Stomach (tissue), 9 donors: ENCODE measurements around the gene METRN. TPM values are rescaled to one million over a fixed set of nuclear protein-coding genes. Genes with fewer than 3 reads are reported as not detected.
A peak's percentile ranks its signal among the peaks of the same experiment; 100 is the strongest.
"Not testable (repeated sequence)": the region's sequence is repeated elsewhere in the genome, so short reads cannot be mapped to it uniquely, and the experiment has no call there.

Source experiments
- DNase-seq, 2 donors: peaks; one replicate each; pipeline versions ENCODE4 v3.0.0 to v3.0.0-alpha.2; 2013 to 2019
- H3K27ac ChIP-seq, 5 donors: fragments of 200-600 bp in 4 of 5; sonication (generic) in 4 of 5; one replicate each; pipeline ENCODE4 v1.5.1; 2013 to 2019; ENCODE audit warnings: mild to moderate bottlenecking in 1 of 5, moderate library complexity in 1 of 5
- H3K27me3 ChIP-seq, 3 donors: fragments of 200-600 bp; sonication (generic); one replicate each; pipeline ENCODE4 v1.5.1; 2017 to 2019; ENCODE audit warnings: mixed run types in 1 of 3
- H3K36me3 ChIP-seq, 4 donors: fragments of 200-600 bp; sonication (generic); 1 replicate in 3 of 4; 2 replicates in 1 of 4; pipeline ENCODE4 v1.5.1; 2016 to 2019
- H3K4me1 ChIP-seq, 4 donors: fragments of 200-600 bp; sonication (generic); one replicate each; pipeline ENCODE4 v1.5.1; 2016 to 2019
- H3K4me3 ChIP-seq, 4 donors: fragments of 200-600 bp; sonication (generic) in 3 of 4; one replicate each; pipeline ENCODE4 v1.5.1; 2016 to 2019; ENCODE audit warnings: mild to moderate bottlenecking in 1 of 4
- H3K9me3 ChIP-seq, 4 donors: fragments of 200-600 bp; sonication (generic); one replicate each; pipeline ENCODE4 v1.5.1; 2016 to 2019
- EP300 ChIP-seq: sonication (generic); formaldehyde crosslinking; IDR thresholded peaks from one replicate; pipeline ENCODE4 v1.6.1; 2017; ENCODE audit warnings: antibody characterized with exemption
- POLR2A ChIP-seq, 4 donors: fragments of 450-650 bp; IDR thresholded peaks; one replicate each; pipeline ENCODE4 v1.6.1; 2016; ENCODE audit warnings: antibody characterized with exemption in 4 of 4, control low read depth in 2 of 4, mild to moderate bottlenecking in 1 of 4, moderate library complexity in 1 of 4
- POLR2AphosphoS5 ChIP-seq, 3 donors: sonication (generic); formaldehyde crosslinking; IDR thresholded peaks; one replicate each; pipeline ENCODE4 v1.6.1; 2016; ENCODE audit warnings: antibody characterized with exemption in 3 of 3
- WGBS, 5 donors: extraction: QIAGEN DNeasy Blood & Tissue Kit in 3 of 5; methylation state at CpG; one replicate each; pipeline versions ENCODE4 v1.1.5 to v1.1.7; 2013 to 2018; 5-methylcytosine and 5-hydroxymethylcytosine counted together
- intact Hi-C: fragments of 100-400 bp; cut with DNase I; formaldehyde crosslinking; loops from one replicate; pipeline ENCODE4 v1.15.1; 2023; ENCODE audit warnings: low total_unique reads
- polyA plus RNA-seq, 3 donors: library from polyadenylated mRNA; stranded (reverse); fragments of 200-250 nt; gene quantifications; one replicate each; pipeline ENCODE4 v1.2.3, GENCODE V29; 2013
- total RNA-seq, 5 donors: library from RNA; depleted of rRNA; stranded (reverse); fragments of >200 nt; gene quantifications; one replicate each; pipeline versions ENCODE4 v1.1.0 to v1.2.3, GENCODE V29; 2014 to 2016
- TF ChIP-seq, protein P1 (sequence below), 7 experiments: fragments of 450-650 bp in 4 of 7; fragments of 200-600 bp in 3 of 7; sonication (generic) in 3 of 7; IDR thresholded peaks; one replicate each; pipeline ENCODE4 v1.5.1; 2016 to 2019; ENCODE audit warnings: antibody characterized with exemption in 7 of 7, control low read depth in 2 of 7, mild to moderate bottlenecking in 1 of 7
- donor health status: healthy with polysubstance abuse.
- donor health status: Bipolar disorder and iron deficiency.
- donor health status: healthy.

METRN gene
- total and polyA plus RNA-seq, 8 donors = 7.1 to 79.7 (median 34.4) TPM

DNA sequence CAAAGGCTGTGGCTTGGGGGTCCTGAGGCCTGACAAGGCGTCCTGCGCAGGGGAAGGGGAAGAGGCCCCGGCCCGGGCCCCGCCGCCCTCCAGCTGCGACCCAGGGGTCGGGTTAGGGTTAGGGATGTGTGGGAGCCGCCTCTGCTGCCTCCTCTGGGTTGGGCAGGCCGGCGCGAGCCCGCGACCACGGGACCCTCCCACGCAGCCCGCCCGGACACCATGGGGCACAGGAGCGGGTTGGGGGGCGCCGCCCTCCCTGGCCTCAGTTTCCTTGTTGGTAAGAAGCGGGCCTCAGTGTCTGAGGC, 25.5 kb downstream of the METRN start:
- WGBS, 5 donors = 0 to 1% (median 1%) methylated on average over 14 to 22 of the region's 22 CpGs; no CpG with 5 or more reads in 1 of the 5 donors
- peaks cover 10 to 28% (median 20%) of the 10 kb centered on the region in 4 donors for H3K4me1 ChIP-seq
- intact Hi-C loops = no loop called here
- H3K4me3 ChIP-seq = peak overlapping the region; percentile 77 to 97 (median 92)
- no peak for DNase-seq
- H3K36me3 ChIP-seq = peaks cover 26 to 40% (median 35%) of the 10 kb centered on the region in 4 donors
- peaks cover 0 to 33% (median 0%) of the 10 kb centered on the region in 3 donors for H3K27me3 ChIP-seq
- no peak for TF ChIP-seq POLR2A (IDR thresholded peaks at IDR 0.05)
- peak overlapping the region; percentile 65 to 87 (median 84) for H3K27ac ChIP-seq
- no peaks in the 10 kb centered on the region for H3K9me3 ChIP-seq

DNA sequence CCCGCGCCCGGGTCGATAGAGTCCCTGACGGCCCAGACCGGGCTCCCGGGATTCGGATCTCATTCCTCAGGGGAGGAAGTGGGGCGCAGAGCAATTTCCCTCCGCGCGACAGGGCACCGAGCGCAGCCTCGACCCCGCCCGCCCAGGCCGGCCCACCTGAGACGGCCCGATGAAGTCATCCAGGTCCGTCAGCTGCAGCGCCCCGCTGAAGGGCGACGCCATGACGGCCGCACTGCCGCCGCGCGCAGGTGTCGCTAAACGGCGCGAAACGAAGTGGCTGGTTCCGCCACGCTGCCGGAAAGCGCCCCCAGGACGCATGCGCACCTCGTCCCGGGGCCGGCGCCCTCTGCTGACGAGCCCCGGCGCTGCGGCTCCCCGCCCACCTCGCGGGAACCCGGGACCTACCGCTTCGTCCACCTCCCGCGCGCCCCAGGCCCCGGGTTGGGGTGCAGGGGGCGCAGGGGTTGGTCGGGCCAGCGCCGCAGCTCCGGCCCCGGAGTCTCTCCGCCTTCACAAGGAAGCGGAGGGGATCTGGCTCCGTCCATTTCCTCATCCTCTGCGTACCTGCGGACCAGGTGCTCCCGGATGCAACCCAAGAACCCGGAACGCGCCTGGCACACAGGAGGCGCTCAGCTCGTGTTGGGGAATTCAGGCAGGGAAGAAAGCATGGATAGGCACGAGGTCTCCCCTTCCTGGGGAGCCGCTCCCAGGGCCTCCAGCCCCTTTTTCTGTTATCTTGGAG, 26.0 kb downstream of the METRN start, which contains the start of gene CIAO3:
Gene CIAO3, minus strand, starts transcription at position 234 of the 742 bp plus-strand sequence. Its CDS starts 12 bp downstream, at position 222.
- Histone ChIP-seq H3K36me3 (peaks cover 21 to 35% (median 29%) of the 10 kb centered on the region in 4 donors), H3K4me1 (peaks cover 10 to 28% (median 20%) of the 10 kb centered on the region in 4 donors), H3K27me3 (peaks cover 0 to 33% (median 0%) of the 10 kb centered on the region in 3 donors), H3K27ac (peak within 1 kb of the TSS; percentile 81 to 90 (median 85)), H3K4me3 (peak within 1 kb of the TSS; percentile 77 to 97 (median 92)), H3K9me3 (no peaks in the 10 kb centered on the region)
- TF ChIP-seq POLR2AphosphoS5 (IDR thresholded peaks at IDR 0.05) (peak; percentile 99), EP300 (no peak), POLR2A (IDR thresholded peaks at IDR 0.05) (peak in 1 of 4 donors; percentile 26)
- TF ChIP-seq, protein P1, sequence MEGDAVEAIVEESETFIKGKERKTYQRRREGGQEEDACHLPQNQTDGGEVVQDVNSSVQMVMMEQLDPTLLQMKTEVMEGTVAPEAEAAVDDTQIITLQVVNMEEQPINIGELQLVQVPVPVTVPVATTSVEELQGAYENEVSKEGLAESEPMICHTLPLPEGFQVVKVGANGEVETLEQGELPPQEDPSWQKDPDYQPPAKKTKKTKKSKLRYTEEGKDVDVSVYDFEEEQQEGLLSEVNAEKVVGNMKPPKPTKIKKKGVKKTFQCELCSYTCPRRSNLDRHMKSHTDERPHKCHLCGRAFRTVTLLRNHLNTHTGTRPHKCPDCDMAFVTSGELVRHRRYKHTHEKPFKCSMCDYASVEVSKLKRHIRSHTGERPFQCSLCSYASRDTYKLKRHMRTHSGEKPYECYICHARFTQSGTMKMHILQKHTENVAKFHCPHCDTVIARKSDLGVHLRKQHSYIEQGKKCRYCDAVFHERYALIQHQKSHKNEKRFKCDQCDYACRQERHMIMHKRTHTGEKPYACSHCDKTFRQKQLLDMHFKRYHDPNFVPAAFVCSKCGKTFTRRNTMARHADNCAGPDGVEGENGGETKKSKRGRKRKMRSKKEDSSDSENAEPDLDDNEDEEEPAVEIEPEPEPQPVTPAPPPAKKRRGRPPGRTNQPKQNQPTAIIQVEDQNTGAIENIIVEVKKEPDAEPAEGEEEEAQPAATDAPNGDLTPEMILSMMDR (IDR thresholded peaks at IDR 0.05) = peak in 5 of 7 experiments; percentile 88 to 97 (median 94)
- DNase-seq = peak; percentile 91 to 96
- WGBS, 5 donors = 0 to 1% (median 1%) methylated on average over 28 to 79 of the region's 79 CpGs
- intact Hi-C loops = no loop called here

DNA sequence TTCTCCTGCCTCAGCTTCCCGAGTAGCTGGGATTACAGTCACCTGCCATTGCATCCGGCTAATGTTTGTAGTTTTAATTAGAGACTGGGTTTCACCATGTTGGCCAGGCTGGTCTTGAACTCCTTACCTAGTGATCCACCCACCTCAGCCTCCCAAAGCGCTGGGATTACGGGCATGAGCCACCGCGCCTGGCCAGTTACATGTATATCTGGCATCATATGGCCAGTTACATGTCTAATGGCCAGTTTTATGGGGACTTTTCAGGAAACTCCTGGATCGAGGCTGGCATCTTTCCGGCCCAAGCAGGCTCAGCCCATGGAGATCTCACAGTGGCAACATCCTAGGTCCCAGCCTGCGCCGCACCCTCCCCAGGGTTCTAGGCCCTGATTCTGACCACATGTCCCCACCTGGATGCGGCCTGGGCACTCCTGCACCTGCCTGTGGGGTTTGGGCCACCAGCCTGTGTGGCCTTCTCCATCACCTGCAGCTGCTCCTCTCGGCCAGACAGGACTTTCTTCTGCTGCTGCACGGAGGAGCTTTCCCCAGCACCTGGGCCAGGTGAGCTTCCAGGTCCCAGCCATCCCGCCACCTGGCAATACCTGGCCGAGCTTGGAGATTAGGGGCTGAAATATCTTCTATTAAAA, 27.2 kb downstream of the METRN start:
- no peak for TF ChIP-seq POLR2A (IDR thresholded peaks at IDR 0.05)
- TF ChIP-seq POLR2AphosphoS5 (IDR thresholded peaks at IDR 0.05) = no peak
- TF ChIP-seq, protein P1 (IDR thresholded peaks at IDR 0.05) = no peak
- TF ChIP-seq EP300 = no peak
- DNase-seq = no peak
- peaks cover 10 to 28% (median 20%) of the 10 kb centered on the region in 4 donors for H3K4me1 ChIP-seq
- H3K4me3 ChIP-seq = no peak overlapping the region
- H3K36me3 ChIP-seq = peaks cover 10 to 23% (median 18%) of the 10 kb centered on the region in 4 donors
- WGBS, 5 donors = 83 to 92% (median 90%) methylated on average over 12 to 15 of the region's 15 CpGs
- H3K27me3 ChIP-seq = peaks cover 0 to 33% (median 0%) of the 10 kb centered on the region in 3 donors
- intact Hi-C loops = no loop called here
- no peaks in the 10 kb centered on the region for H3K9me3 ChIP-seq
- H3K27ac ChIP-seq = no peak overlapping the region

DNA sequence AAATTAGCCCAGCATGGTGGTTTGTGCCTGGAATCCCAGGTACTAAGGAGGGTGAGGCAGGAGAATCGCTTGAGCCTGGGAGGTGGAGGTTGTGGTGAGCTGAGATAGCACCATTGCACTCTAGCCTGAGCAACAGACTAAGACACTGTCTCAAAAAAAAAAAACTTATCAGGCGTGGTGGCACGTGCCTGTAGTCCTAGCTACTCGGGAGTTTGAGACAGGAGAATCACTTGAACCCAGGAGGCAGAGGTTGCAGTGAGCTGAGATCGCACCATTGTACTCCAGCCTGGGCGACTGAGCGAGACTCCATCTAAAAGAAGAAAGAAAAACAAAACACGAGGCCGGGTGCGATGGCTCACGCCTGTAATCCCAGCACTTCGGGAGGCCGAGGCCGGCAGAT, 28.0 kb downstream of the METRN start:
- H3K27ac ChIP-seq, H3K9me3 ChIP-seq, intact Hi-C loops, DNase-seq, H3K4me3 ChIP-seq: not testable (repeated sequence)
- Histone ChIP-seq H3K4me1 (peaks cover 10 to 24% (median 20%) of the 10 kb centered on the region in 4 donors), H3K36me3 (peaks cover 2 to 15% (median 10%) of the 10 kb centered on the region in 4 donors), H3K27me3 (peaks cover 0 to 33% (median 0%) of the 10 kb centered on the region in 3 donors)
- WGBS, 5 donors = 80 to 88% (median 85%) methylated on average over 14 of the region's 14 CpGs

- DNase-seq = no peak
- TF ChIP-seq POLR2AphosphoS5 (IDR thresholded peaks at IDR 0.05) (no peak), EP300 (no peak), POLR2A (IDR thresholded peaks at IDR 0.05) (no peak)
- TF ChIP-seq, protein P1 (IDR thresholded peaks at IDR 0.05) = no peak
- intact Hi-C loops = no loop called here
- Histone ChIP-seq H3K9me3 (no peaks in the 10 kb centered on the region), H3K36me3 (peaks cover 0 to 6% (median 1%) of the 10 kb centered on the region in 4 donors), H3K27me3 (peaks cover 0 to 33% (median 0%) of the 10 kb centered on the region in 3 donors), H3K4me3 (no peak overlapping the region), H3K4me1 (peaks cover 10 to 23% (median 20%) of the 10 kb centered on the region in 4 donors), H3K27ac (no peak overlapping the region)
- WGBS, 5 donors = 75 to 82% (median 79%) methylated on average over 12 to 21 of the region's 21 CpGs
Measured at GRCh38 chr16:743794-744500, 29.0 kb downstream of the METRN start.
